GM18519 (cell line): ENCODE data around the gene C6orf52.

Source experiments
- ATAC-seq: cut with Tn5 transposase; IDR thresholded peaks from one replicate; pipeline ENCODE4 v1.9.1; 2021; ENCODE audit warnings: mild to moderate bottlenecking, moderate library complexity; ENCODE audit not compliant: unreplicated experiment, low FRiP score

C6orf52 gene

DNA sequence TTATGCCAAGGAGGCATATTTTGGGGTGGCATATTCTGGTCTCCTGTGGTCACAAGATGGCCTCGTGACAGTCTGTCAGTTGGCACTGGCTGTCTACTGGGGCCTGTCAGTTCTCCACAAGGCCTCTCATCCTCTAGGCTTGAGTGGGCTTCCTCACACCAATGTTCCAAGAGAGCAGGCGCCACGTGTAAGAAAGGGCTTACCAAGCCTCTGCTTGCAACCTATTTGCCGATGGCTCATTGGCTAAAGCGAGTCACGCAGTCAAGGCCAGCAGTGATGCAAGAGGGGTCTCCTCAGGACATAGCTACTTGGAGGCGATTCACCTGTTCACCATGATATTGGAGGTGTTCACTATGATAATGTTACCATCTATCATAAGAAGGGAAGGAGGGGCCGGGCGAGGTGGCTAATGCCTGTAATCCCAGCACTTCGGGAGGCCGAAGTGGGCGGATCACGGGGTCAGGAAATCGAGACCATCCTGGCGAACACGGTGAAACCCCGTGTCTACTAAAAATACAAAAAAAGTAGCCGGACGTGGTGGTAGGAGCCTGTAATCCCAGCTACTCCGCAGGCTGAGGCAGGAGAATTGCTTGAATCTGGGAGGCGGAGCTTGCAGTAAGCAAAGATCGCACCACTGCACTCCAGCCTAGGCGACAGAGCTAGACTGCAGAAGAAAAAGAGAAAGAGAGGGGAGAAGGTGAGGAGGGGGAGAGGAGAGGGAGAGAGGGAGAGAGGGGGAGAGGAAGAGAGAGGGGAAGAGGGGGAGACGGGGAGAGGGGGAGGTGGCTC is 35.3 kb downstream of the C6orf52 start:
- ATAC-seq = no peak

DNA sequence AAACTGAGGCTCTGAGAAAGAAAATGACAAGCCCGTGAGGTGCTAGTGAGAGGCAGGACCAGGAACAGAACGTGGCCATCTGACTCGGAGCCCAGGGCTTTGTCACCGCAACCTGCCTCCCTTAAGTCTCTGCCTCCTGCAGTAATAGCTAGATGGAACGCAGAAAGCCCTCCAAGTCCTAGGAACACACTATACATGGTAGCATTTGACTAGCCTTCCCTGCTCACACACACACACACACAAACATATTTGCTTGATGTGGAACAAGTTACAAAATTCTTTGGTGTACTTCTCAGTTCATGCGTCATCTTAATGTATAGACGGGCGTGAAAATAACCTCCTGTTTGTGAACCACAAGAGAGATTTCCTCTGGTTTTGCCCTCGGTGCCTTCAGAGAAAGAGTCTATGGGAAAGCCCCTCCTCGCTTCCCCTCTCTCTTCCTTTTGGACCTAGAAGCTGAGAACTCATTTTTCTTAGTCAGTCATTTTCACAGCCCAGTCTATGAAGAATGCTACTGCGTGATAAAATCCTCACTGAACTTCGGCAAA is 38.8 kb downstream of the C6orf52 start:
- no peak for ATAC-seq

DNA sequence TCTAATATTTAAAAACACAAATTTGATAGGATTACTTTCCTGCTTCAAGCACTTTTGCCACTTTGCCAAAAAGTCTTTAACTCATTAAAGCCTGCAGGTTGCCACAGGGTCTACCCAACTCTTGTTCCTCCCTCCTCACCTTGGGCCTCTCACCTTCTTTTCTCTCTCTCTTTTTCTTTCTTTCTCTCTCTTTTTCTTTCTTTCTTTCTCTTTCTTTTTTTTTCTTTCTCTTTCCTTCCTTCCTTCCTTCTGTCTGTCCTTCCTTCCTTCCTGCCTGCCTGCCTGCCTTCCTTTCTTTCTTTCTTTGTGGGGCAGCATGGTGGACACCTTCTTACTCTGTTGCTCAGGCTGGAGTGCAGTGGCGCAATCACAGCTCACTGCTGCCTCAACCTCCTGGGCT is 50.2 kb downstream of the C6orf52 start:
- no peak for ATAC-seq

DNA sequence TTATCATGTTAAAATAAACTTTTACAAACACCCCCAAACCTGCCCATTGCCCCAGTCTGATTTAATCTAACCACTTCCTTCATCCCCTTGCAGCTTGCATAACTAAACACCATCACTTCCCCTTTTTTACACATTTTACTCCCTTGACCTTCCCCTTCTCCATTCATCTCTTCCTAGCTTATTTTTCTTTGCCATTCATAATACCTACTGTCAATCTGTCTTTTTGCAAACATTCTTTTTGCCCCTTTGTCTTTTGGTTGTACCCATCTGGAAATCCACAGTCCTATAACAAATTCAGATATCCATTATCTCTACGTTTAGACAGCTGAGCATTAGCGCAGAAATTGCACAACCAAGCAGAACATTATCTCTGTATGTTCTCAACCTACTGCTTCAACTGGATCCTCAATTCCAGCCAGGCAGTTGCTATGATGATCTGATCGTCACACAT is 51.2 kb downstream of the C6orf52 start:
- peak; percentile 77 for ATAC-seq

DNA sequence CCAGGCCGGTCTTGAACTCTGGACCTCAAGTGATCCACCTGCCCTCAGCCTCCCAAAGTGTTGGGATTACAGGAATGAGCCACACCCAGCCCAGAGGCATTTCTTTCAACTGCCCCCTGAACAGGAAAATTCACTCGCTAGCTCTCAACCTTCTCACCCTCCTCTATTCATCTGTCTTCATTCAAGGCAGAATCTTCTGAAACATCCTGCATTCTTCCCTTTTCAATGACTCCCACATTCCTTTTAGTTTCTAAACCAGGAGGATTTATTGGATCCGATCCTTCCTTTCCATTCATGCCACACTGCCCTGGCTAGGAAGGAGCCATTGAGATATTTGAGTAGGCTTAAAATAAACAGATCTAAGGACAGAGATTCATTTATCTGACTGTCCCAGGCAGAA is 52.9 kb downstream of the C6orf52 start:
- ATAC-seq = no peak

DNA sequence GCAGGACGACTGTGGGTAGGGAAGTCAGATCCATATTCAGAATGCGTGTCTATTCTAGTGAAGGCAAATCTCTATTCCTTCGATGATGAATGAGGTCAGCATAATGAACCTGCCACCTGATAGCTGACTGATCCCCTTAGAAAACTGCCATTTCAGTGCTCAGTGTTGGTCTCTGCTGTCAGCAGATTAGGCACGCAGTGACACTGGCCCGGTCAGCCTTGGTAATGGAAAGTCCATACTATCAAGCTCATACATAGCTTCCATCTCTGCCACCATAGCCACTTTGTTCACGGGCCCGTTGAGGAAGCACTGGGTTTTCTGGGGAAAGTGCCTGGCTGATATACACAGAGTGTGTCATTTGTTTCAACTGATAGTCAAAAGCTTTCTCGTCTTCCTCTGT is 54.0 kb downstream of the C6orf52 start:
- ATAC-seq = no peak

DNA sequence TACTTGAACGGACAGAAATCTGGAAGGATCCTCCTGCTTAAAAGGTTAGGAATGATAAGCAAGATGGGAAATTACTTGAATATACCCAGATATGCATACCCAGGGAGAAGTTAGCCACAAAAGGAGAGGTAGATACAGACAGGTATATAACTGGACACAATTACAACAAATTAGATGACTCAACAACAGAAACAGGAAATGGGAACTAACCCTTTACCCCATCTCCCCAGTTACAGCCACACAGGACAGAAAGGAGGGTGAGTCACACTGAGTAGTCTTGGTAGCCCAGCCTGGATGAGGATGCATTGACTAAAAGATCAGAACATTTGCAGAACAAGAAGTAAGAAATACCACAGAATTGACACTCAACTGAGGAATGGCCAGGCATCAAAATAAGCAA is 61.2 kb downstream of the C6orf52 start:
- ATAC-seq = peak; percentile 99

DNA sequence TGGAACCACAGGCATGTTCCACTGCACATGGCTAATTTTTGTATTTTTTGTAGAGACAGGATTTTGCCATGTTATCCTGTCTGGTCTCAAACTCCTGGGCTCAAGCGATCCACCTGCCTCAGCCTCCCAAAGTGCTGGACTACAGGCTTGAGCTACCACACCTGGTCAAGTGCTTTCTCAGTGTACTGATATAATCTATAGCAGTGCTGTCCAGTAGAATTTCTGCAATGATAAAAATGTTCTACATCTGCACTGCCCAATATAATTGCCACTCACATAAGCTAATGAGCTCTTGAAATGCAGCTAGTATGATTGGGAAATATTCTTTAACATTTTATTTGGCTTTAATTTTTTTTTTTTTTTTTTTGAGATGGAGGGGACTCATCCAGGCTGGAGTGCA is 64.2 kb downstream of the C6orf52 start:
- no peak for ATAC-seq

DNA sequence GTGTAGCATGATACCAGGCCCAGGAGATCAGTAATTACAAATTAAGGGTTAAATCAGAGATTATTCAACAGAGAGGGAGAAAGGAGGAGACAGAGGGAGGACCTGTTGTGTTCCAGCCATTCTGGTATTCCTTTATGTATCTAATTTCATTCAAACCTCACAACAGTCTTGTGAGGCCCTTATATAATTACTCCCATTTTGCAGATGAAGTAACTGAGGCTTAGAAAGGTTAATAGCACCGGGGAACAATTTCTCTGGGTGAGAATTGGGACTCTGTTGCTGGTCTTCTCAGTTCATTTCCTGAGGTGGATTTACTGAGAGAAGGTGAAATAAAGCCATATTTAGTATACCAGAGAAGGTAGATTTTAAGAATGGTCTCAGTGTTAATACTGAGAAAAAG is 66.6 kb downstream of the C6orf52 start:
- ATAC-seq = no peak

DNA sequence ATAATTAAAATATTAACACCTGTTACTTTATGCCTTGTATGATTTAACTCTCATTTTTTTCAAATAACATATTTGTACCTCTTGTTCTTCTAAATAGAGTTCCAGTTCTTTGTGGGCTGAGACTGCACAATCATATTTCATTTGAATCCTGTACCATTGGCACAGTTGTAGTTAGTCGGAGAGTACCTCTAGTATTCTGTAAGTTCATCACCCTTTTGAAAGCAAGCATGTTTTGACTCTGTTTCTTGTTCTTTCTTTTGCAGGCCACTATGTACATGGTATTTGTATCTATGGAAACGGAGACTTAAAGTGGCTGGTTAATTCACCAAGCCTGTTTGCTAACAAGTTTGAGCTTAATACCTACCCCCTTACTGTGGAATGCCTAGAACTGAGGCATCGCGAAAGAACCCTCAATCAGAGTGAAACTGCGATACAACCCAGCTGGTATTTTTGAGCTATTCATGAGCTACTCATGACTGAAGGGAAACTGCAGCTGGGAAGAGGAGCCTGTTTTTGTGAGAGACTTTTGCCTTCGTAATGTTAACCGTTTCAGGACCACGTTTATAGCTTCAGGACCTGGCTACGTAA is 68.2 kb downstream of the C6orf52 start:
- no peak for ATAC-seq

DNA sequence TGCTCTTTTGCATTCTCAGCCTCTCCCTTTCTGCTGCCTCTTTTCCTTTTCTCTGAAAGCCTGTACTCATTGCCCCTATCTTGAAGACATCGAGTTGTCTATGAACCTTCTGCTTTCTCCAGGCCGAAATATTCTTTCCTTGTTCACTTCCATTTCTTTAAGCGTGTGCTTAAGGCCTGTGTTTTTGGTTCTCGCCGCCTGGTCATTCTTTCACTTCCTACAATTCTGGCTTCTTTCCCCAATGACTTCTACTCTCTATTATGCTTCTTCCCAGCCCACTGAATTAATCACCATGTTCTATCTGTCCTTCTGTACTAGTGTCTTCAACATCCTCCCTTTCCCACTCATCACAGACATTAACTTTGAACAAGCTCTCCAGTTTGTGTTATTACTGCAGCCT is 69.6 kb downstream of the C6orf52 start:
- no peak for ATAC-seq

DNA sequence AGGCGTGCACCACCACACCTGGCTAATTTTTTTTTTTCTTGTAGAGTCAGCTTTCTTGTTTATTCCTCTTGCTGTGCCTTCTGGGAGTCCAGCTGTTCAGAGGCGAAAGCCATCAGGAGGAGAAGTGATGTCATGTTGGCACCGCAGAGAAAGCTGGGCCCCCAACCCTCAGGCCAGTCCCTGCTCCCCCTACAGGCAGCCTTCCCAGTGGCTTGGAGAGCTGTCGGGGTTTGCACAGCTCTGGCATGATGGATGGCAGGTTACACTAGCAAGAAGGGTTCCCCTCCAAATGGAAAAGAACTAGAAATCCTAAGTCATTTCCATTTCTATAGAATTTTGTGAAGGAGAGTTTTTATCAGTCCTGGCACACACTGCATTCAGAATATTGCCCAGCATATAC is 72.6 kb downstream of the C6orf52 start:
- no peak for ATAC-seq
